ENCODE results near the gene BEGAIN. TPM values are rescaled to one million over a fixed set of nuclear protein-coding genes. Genes with fewer than 3 reads are reported as not detected.

BEGAIN gene
- total and polyA plus RNA-seq, 2 donors (not counting 1 experiment from before 2014, with no cell fraction given), result under 0.01 to 0.17 TPM

- Histone ChIP-seq H3K9me3 (ENCODE audit: control insufficient read depth, insufficient read depth, low read depth, low read length) (no peaks in the 10 kb centered on the region), H4K20me1 (ENCODE audit: control insufficient read depth, extremely low read depth, insufficient read depth, low read length) (no peaks in the 10 kb centered on the region), H3K9ac (ENCODE audit: insufficient read depth, low read length) (no peak overlapping the region), H3K79me2 (ENCODE audit: control insufficient read depth, insufficient read depth, low read length) (no peaks in the 10 kb centered on the region), H3K27me3 (ENCODE audit: control insufficient read depth, insufficient read depth, low read length) (no peaks in the 10 kb centered on the region), H3K4me2 (ENCODE audit: extremely low read depth, insufficient read depth, low read length) (no peak overlapping the region), H3K36me3 (ENCODE audit: control insufficient read depth, insufficient read depth, low read length) (no peaks in the 10 kb centered on the region), H3K4me3 (replicated peaks in 1 of 4; ENCODE audit: control extremely low read depth in 1 of 4, insufficient read depth in 1 of 4, low read depth in 3 of 4, low read length in 4 of 4) (no peak overlapping the region), H3K4me1 (ENCODE audit: control insufficient read depth, extremely low read depth, insufficient read depth, low read length) (no peaks in the 10 kb centered on the region), H2AFZ (ENCODE audit: low read length) (no peak overlapping the region), H3K27ac (ENCODE audit: insufficient read depth, low read length) (no peak overlapping the region)
- no peak for DNase-seq (ENCODE audit: low read depth in 2 of 2)
- TF ChIP-seq EZH2 (IDR thresholded peaks at IDR 0.05; ENCODE audit: low read length, missing control alignments) (no peak), CTCF (conservative IDR thresholded peaks at IDR 0.05 in 1 of 2, IDR thresholded peaks at IDR 0.05 in 1 of 2; ENCODE audit: low read depth in 1 of 2, low read length in 2 of 2) (no peak)
These were observed 41.0 kb upstream of the BEGAIN start for GRCh38 chr14:100628225-100628624.

- no peak overlapping the region for H3K9ac ChIP-seq (ENCODE audit: insufficient read depth, low read length)
- no peak overlapping the region for H3K4me3 ChIP-seq (replicated peaks in 1 of 4; ENCODE audit: control extremely low read depth in 1 of 4, insufficient read depth in 1 of 4, low read depth in 3 of 4, low read length in 4 of 4)
- no peak overlapping the region for H3K27ac ChIP-seq (ENCODE audit: insufficient read depth, low read length)
- no peaks in the 10 kb centered on the region for H3K79me2 ChIP-seq (ENCODE audit: control insufficient read depth, insufficient read depth, low read length)
- H2AFZ ChIP-seq (ENCODE audit: low read length), result no peak overlapping the region
- H4K20me1 ChIP-seq (ENCODE audit: control insufficient read depth, extremely low read depth, insufficient read depth, low read length), result no peaks in the 10 kb centered on the region
- no peak for DNase-seq (ENCODE audit: low read depth in 2 of 2)
- H3K4me2 ChIP-seq (ENCODE audit: extremely low read depth, insufficient read depth, low read length), result no peak overlapping the region
- no peaks in the 10 kb centered on the region for H3K27me3 ChIP-seq (ENCODE audit: control insufficient read depth, insufficient read depth, low read length)
- H3K9me3 ChIP-seq (ENCODE audit: control insufficient read depth, insufficient read depth, low read depth, low read length), result no peaks in the 10 kb centered on the region
- no peaks in the 10 kb centered on the region for H3K4me1 ChIP-seq (ENCODE audit: control insufficient read depth, extremely low read depth, insufficient read depth, low read length)
- no peaks in the 10 kb centered on the region for H3K36me3 ChIP-seq (ENCODE audit: control insufficient read depth, insufficient read depth, low read length)
- TF ChIP-seq CTCF (conservative IDR thresholded peaks at IDR 0.05 in 1 of 2, IDR thresholded peaks at IDR 0.05 in 1 of 2; ENCODE audit: low read depth in 1 of 2, low read length in 2 of 2) (no peak), EZH2 (IDR thresholded peaks at IDR 0.05; ENCODE audit: low read length, missing control alignments) (no peak)
These were observed 39.4 kb upstream of the BEGAIN start for GRCh38 chr14:100626614-100627013.

- H3K4me2 ChIP-seq (ENCODE audit: extremely low read depth, insufficient read depth, low read length), result no peak overlapping the region
- TF ChIP-seq EZH2 (IDR thresholded peaks at IDR 0.05; ENCODE audit: low read length, missing control alignments) (no peak), CTCF (conservative IDR thresholded peaks at IDR 0.05 in 1 of 2, IDR thresholded peaks at IDR 0.05 in 1 of 2; ENCODE audit: low read depth in 1 of 2, low read length in 2 of 2) (no peak)
- no peak overlapping the region for H3K4me3 ChIP-seq (replicated peaks in 1 of 4; ENCODE audit: control extremely low read depth in 1 of 4, insufficient read depth in 1 of 4, low read depth in 3 of 4, low read length in 4 of 4)
- H3K9ac ChIP-seq (ENCODE audit: insufficient read depth, low read length), result no peak overlapping the region
- DNase-seq (ENCODE audit: low read depth in 2 of 2), result no peak
- no peaks in the 10 kb centered on the region for H3K79me2 ChIP-seq (ENCODE audit: control insufficient read depth, insufficient read depth, low read length)
- no peak overlapping the region for H2AFZ ChIP-seq (ENCODE audit: low read length)
- no peaks in the 10 kb centered on the region for H3K27me3 ChIP-seq (ENCODE audit: control insufficient read depth, insufficient read depth, low read length)
- no peak overlapping the region for H3K27ac ChIP-seq (ENCODE audit: insufficient read depth, low read length)
- H3K9me3 ChIP-seq (ENCODE audit: control insufficient read depth, insufficient read depth, low read depth, low read length), result no peaks in the 10 kb centered on the region
- no peaks in the 10 kb centered on the region for H4K20me1 ChIP-seq (ENCODE audit: control insufficient read depth, extremely low read depth, insufficient read depth, low read length)
- H3K4me1 ChIP-seq (ENCODE audit: control insufficient read depth, extremely low read depth, insufficient read depth, low read length), result no peaks in the 10 kb centered on the region
- H3K36me3 ChIP-seq (ENCODE audit: control insufficient read depth, insufficient read depth, low read length), result no peaks in the 10 kb centered on the region
These were observed 36.7 kb upstream of the BEGAIN start for GRCh38 chr14:100623961-100624360.
